GM19351 (cell line): ENCODE results near the gene GUCA1A.
"Not testable (repeated sequence)": the region's sequence is repeated elsewhere in the genome, so short reads cannot be mapped to it uniquely, and the experiment has no call there.

Experiments
- ATAC-seq: cut with Tn5 transposase; IDR thresholded peaks from one replicate; pipeline ENCODE4 v1.9.1; 2021; ENCODE audit warnings: mild to moderate bottlenecking, moderate library complexity; ENCODE audit not compliant: unreplicated experiment

The GUCA1A gene

DNA sequence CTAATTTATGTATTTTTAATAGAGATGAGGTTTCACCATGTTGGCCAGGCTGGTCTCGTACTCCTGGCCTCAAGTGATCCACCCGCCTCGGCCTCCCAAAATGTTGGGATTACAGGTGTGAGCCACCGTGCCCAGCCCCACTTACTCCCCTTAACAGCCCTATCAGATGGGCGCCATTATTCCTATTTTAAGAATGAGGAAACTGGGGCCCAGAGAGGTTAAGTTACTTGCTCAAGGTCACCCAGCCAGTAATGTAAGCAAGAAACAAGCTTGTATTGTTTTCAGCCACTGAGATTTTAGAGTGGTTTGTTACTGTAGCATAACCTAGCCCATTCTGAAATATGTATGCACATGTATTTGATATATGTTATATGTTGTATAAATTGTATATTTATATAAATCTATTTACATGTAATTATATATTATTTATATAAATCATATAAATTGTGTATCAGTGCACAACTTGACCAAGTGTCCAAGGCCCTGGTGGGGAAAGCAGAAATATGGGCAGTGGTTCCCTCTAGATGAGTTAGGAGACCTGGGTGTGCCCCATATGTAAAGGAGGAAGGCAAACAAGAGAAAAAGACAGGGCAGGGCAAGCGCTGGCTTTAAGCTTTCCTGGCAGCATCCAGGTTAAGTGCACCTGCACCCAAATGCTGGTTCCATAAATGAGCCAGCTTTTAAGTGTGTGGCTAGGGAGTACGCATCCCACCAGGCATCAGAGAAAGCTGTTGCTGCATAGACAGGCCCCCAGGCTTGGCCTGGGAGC is 1.2 kb upstream of the GUCA1A start:
- no peak for ATAC-seq

GRCh38 chr6:42175860-42176259 is 2.7 kb downstream of the GUCA1A start:
- ATAC-seq: no peak

DNA sequence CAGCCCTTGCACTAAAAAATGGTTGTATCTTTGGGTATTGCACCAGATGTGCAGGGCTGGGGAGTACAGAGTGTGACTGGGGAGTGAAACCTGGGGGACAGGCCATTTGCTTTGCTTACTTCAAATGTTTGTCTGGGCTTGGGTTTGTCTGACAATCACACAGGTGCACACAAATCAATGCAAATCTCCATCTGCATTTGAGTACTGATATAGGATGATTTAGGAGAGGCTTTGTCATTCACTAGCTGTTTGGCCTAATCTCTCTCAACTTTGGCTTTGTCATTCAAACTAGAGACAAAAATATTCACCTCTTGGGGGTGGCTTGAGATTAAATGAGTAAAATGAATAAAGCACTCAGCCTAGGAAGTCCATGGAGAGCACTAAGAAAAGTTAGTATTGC is 3.8 kb downstream of the GUCA1A start:
- no peak for ATAC-seq

DNA sequence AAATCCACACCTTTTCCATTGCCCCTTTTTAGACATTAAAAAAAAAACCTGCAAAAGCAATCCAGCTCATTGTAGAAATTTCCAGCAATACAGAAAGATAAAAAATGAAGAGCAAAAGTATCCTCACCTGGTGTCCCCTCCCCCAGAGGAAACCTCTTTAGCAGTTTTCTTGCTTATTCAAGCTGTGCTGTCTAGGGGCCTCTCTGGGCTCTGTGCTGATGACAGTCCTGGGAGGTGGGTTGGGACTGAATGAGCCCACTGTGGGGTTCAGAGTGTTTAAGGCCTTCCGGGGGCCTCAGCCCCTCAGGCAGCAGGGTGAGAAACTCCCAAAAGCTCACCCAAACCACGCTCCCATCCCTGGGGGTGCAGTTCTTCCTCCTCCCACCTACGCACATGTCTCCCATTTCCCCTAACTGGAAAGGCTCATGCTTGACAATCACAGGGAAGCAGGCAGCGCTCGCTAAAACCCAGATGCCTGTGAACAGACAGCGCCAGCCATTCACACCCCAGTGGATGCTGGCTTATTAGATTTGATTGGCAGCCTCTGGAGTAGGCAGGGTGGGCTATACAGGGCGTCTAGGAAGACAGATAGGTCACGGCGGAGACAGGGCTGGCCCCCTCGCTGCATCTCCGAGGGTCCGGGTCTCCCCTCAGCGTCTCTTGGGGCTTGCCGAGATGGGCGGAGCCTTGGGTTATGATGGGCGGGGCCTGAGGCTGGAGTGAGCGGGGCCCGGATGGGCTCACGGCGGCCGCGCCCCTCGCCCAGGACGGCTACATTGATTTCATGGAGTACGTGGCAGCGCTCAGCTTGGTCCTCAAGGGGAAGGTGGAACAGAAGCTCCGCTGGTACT is 4.6 kb downstream of the GUCA1A start:
- ATAC-seq: no peak

DNA sequence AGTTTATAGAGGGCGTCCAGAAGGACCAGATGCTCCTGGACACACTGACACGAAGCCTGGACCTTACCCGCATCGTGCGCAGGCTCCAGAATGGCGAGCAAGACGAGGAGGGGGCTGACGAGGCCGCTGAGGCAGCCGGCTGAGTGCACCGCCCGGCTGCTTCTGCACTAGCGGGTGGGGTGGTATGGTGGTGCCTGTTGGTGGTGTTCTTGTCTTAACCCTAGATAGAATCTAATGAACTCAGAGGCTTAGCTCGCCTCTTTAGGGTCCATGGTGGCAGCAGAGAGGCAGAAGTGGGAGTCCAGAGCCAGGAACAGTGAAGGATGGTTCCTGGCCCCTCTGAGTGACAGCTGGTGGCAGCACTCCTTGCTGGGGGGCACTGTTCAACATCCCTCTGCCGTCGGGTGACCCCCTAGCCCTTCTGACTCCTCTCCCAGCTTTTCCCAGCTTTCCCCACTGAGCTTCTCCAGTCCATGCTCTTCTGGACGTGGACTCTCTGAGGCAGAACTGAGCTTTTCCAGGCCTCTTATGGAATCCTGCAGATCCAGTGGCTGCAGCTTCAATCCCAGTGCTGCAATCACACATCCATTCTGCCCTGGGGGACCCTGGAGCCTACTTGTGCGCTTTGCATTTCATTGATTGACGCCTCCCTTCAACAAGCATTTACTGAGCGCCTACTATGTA is 6.2 kb downstream of the GUCA1A start:
- no peak for ATAC-seq

DNA sequence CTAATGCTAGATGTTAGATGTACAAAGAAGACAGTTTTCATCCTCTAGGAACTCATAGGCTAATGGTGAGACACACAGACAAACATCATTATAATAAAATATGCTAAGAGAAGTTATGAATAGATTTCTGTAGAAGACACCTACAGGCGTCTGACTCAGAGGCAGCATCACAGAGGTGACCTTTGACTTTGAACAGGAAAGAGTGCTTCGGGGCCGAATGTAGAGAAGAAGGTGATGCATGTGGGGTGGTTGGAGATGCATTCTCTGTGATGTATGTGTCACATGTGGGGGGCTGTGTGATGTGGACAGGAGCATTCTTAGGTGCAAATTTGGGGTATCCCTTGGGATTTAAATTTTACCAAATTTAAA is 6.8 kb downstream of the GUCA1A start:
- no peak for ATAC-seq

- no peak for ATAC-seq
Observed at GRCh38 chr6:42182101-42182500, 8.9 kb downstream of the GUCA1A start.

DNA sequence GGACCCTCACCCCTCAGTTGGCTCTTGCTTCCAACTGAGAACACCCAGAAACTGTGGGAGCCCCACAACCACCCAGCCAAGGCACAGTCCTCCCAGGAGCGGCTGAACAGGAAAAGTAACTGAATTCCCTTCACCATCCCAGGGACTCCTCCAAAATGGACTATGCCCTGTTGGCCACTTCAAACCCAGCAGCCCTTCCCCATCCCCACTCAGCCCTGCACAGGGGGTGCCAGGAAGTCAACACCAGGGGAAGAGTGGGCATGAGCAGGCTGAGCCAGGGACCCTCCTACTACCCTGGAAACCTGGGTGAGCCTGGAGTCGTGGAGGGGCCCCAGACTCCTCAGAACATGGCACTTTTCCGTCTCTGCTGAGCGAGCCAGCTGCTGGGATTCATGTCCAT is 11.3 kb downstream of the GUCA1A start:
- no peak for ATAC-seq

GRCh38 chr6:42185597-42185996 is 12.4 kb downstream of the GUCA1A start:
- no peak for ATAC-seq

- ATAC-seq: no peak
Observed at GRCh38 chr6:42188406-42188805, 15.2 kb downstream of the GUCA1A start.

DNA sequence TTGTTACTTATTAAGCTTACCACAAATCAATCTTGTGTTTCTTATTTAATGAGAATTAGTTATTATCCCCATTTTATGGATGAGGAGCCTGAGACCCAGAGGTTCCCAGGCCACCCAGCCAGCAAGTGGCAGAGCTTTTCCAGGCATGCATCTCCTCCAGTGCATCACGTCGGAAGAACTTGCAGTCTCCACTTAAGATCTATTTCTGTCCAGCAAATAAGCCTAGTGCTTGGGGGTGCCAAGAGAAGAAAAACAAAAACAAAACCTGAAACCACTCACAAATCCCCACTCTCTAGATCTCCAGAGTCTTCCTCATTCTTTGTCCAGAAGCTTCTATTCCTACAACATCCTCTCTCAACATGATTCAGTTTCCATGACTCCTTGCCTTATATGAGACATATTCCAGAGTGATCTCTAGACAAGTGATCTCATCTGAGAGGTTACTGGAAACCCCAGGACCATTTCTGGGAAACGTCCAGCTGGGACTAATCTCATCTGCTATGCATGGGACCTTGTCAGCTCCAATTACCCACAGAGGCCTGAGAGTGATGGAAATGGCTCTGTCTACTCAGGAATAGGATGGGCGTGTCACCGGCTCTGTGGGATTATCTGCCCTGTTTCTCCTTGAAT is 17.5 kb downstream of the GUCA1A start:
- ATAC-seq: no peak

DNA sequence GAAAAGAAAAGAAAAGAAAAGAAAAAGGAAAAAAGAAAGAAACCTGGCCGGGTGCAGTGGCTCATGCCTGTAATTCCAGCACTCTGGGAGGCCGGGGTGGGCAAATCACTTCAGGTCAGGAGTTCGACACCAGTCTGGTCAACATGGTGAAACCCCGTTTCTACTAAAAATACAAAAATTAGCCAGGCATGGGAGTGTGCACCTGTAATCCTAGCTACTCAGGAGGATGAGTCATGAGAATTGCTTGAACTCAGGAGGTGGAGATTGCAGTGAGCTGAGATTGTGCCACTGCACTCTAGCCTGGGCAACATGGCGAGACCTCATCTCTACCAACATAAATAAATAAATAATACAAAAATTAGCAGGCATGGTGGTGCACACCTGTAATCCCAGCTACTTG is 19.2 kb downstream of the GUCA1A start:
- ATAC-seq: not testable (repeated sequence)

GRCh38 chr6:42193491-42193894 is 20.3 kb downstream of the GUCA1A start:
- no peak for ATAC-seq

- no peak for ATAC-seq
Observed at GRCh38 chr6:42194056-42194455, 20.9 kb downstream of the GUCA1A start.

- no peak for ATAC-seq
Observed at GRCh38 chr6:42195415-42195814, 22.3 kb downstream of the GUCA1A start.

DNA sequence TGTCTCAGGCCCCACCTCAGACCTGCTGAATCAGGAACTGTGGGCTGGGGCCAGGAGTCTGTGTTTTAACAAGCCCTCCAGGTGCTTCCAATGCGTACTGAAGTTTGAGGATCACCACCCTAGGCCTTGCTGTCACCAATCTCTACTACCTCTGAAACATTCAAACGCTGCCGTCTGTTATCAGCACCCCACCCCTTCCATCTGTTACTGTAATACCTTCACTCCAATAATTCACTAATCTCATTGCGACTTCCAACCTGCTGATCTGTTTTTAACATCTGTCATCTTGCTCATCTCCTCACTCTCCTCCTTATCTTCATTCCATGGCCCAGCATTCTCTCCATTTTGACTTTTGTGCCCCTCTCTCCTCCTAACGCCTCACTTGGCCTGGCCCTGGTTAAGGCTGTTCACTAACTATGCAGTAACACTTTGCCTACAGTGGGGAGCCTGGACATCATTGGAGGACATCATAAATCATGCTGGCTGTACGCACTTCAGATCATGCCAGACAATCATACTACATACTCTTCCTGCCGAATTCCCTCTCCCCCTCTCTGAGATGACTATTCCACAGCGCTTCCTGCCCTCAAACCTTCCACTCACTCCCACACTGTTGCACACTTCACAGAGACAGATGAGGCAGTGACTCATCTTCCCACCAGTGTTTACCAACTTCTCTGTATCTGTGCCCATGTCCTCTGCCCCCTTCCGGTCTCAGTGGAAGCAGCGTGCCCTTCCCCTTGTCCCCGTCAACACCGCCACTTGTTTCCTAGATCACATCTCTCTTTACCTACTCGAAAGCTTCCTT is 24.6 kb downstream of the GUCA1A start:
- no peak for ATAC-seq

- ATAC-seq: no peak
Observed at GRCh38 chr6:42199106-42199981, 26.2 kb downstream of the GUCA1A start.

DNA sequence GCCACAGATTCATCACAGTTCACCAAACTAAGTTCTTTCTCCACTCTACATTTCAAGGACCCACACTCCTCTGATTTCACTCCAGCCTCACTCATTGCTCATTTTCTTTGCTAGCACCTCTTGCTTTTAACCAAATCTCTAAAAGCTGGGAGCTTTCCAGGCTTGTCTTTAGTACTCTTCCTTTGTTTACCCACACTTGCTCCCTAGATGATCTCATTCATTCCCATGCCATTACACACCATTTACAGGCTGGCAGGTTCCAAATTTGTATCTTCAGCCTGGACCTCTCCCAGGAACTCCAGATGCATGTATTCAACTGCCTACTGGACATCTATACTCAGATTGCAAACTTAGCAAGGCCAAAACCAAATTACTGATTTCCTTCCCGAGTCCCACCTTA is 26.9 kb downstream of the GUCA1A start:
- no peak for ATAC-seq

GRCh38 chr6:42201382-42201781 is 28.2 kb downstream of the GUCA1A start:
- ATAC-seq: no peak
